Kidney (tissue), 14 donors: ENCODE results near the gene AHDC1. TPM values are rescaled to one million over a fixed set of nuclear protein-coding genes. Genes with fewer than 3 reads are reported as not detected.

Experiments
- DNase-seq, 5 donors: peaks; one replicate each; pipeline ENCODE4 v3.0.0-alpha.2; 2013 to 2020
- FAIRE-seq: peaks from 2 replicates; lab custom pipeline; 2012; peaks lifted over from hg19 to GRCh38; lab: Jason Lieb, UNC
- H3K27ac ChIP-seq, 2 donors: one replicate each; pipeline ENCODE4 v1.7.0; 2013; ENCODE audit warnings: low read depth in 2 of 2, low read length in 2 of 2, inconsistent platforms in 1 of 2
- H3K27me3 ChIP-seq: one replicate; pipeline ENCODE4 v1.7.1; 2013; ENCODE audit warnings: low read length, inconsistent platforms; ENCODE audit not compliant: control insufficient read depth, insufficient read depth
- H3K36me3 ChIP-seq, 3 donors: one replicate each; pipeline versions ENCODE4 v1.7.0 to v1.7.1; 2013; ENCODE audit warnings: low read length in 3 of 3, control low read depth in 1 of 3, inconsistent platforms in 1 of 3; ENCODE audit not compliant: insufficient read depth in 3 of 3, control insufficient read depth in 2 of 3
- H3K4me1 ChIP-seq, 3 donors: one replicate each; pipeline versions ENCODE4 v1.7.0 to v1.7.1; 2013; ENCODE audit warnings: low read length in 3 of 3, inconsistent platforms in 1 of 3, low read depth in 1 of 3; ENCODE audit not compliant: control insufficient read depth in 2 of 3, insufficient read depth in 2 of 3
- H3K4me3 ChIP-seq, 3 donors: one replicate each; pipeline versions ENCODE4 v1.7.0 to v1.8.1; 2013; ENCODE audit warnings: low read length in 3 of 3, control low read depth in 1 of 3, inconsistent platforms in 1 of 3
- H3K9ac ChIP-seq, 3 donors: one replicate each; pipeline versions ENCODE4 v1.7.0 to v1.7.1; 2013; ENCODE audit warnings: low read length in 3 of 3, control low read depth in 1 of 3, inconsistent platforms in 1 of 3
- H3K9me3 ChIP-seq, 3 donors: one replicate each; pipeline versions ENCODE4 v1.7.0 to v1.7.1; 2013; ENCODE audit warnings: low read length in 3 of 3, control low read depth in 1 of 3, inconsistent platforms in 1 of 3; ENCODE audit not compliant: control insufficient read depth in 2 of 3, insufficient read depth in 1 of 3
- intact Hi-C: fragments of 100-400 bp; cut with DNase I; formaldehyde crosslinking; loops from one replicate; pipeline ENCODE4 v1.11.1; 2022
- polyA plus RNA-seq: library from polyadenylated mRNA; stranded (reverse); fragments of 350-450 nt; fragmentation: Illumina TruSeq; extraction: RNeasy Lipid Tissue Mini Kit (QIAGEN cat#74804); gene quantifications from one replicate; pipeline ENCODE4 v1.2.3, GENCODE V29; 2014; ENCODE audit warnings: low read depth, low replicate concordance; ENCODE audit not compliant: insufficient read depth
- total RNA-seq: library from RNA; stranded (reverse); fragmentation: NEBNext Ultra II Directional; extraction: Animal tissue kit (Norgen Biotek cat#: 25700); gene quantifications from one replicate; pipeline ENCODE4 v1.2.1, GENCODE V29; 2021
- TF ChIP-seq, protein P1 (sequence below): IDR thresholded peaks from 3 replicates; pipeline ENCODE4 v1.5.1; 2012; ENCODE audit warnings: mild to moderate bottlenecking, moderate library complexity, borderline replicate concordance; ENCODE audit not compliant: insufficient read depth; ENCODE audit errors: extremely low read depth
- donor health status: control.
- donor health status: control.
- donor health status: control.
- donor health status: control.
- donor health status: control.
- donor health status: DM: yes; HTN: yes; CAD: no.
- donor health status: Normal renal cell carcinoma (clear cell type).

The AHDC1 gene
- total and polyA plus RNA-seq, 2 donors from 2014 or later: 8.5 to 48.2 TPM

- Histone ChIP-seq H3K9ac (no peak overlapping the region), H3K27ac (no peak overlapping the region), H3K4me1 (peaks cover 0 to 17% (median 11%) of the 10 kb centered on the region in 3 donors), H3K9me3 (no peaks in the 10 kb centered on the region), H3K36me3 (no peaks in the 10 kb centered on the region), H3K4me3 (no peak overlapping the region), H3K27me3 (no peaks in the 10 kb centered on the region)
- DNase-seq: peak in 3 of 5 donors; percentile 51 to 64 (median 62)
- intact Hi-C loops: no loop called here
- TF ChIP-seq, protein P1, sequence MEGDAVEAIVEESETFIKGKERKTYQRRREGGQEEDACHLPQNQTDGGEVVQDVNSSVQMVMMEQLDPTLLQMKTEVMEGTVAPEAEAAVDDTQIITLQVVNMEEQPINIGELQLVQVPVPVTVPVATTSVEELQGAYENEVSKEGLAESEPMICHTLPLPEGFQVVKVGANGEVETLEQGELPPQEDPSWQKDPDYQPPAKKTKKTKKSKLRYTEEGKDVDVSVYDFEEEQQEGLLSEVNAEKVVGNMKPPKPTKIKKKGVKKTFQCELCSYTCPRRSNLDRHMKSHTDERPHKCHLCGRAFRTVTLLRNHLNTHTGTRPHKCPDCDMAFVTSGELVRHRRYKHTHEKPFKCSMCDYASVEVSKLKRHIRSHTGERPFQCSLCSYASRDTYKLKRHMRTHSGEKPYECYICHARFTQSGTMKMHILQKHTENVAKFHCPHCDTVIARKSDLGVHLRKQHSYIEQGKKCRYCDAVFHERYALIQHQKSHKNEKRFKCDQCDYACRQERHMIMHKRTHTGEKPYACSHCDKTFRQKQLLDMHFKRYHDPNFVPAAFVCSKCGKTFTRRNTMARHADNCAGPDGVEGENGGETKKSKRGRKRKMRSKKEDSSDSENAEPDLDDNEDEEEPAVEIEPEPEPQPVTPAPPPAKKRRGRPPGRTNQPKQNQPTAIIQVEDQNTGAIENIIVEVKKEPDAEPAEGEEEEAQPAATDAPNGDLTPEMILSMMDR: no peak
- FAIRE-seq: no peak
Observed at GRCh38 chr1:27507960-27508665, 95.8 kb downstream of the AHDC1 start.

GRCh38 chr1:27506703-27507102 is 97.2 kb downstream of the AHDC1 start:
- Histone ChIP-seq H3K36me3 (no peaks in the 10 kb centered on the region), H3K4me3 (no peak overlapping the region), H3K4me1 (peaks cover 0 to 17% (median 11%) of the 10 kb centered on the region in 3 donors), H3K27me3 (no peaks in the 10 kb centered on the region), H3K9ac (no peak overlapping the region), H3K9me3 (no peaks in the 10 kb centered on the region), H3K27ac (no peak overlapping the region)
- TF ChIP-seq, protein P1: no peak
- FAIRE-seq (no peak), DNase-seq (no peak)
- intact Hi-C loops: no loop called here

GRCh38 chr1:27505420-27505680 is 98.6 kb downstream of the AHDC1 start:
- no peak for FAIRE-seq
- TF ChIP-seq, protein P1: no peak
- no peak for DNase-seq
- Histone ChIP-seq H3K27ac (peak overlapping the region; percentile 93 to 97), H3K9ac (peak overlapping the region in 2 of 3 donors; percentile 55 to 69), H3K36me3 (no peaks in the 10 kb centered on the region), H3K4me1 (peaks cover 0 to 17% (median 11%) of the 10 kb centered on the region in 3 donors), H3K9me3 (no peaks in the 10 kb centered on the region), H3K27me3 (no peaks in the 10 kb centered on the region), H3K4me3 (no peak overlapping the region)
- intact Hi-C loops: no loop called here
